Peyer's patch (tissue), 4 donors: Measurements from ENCODE around the gene TBX15.

Experiments used
- POLR2A ChIP-seq, 2 donors: fragments of 450-650 bp; IDR thresholded peaks; one replicate each; pipeline ENCODE4 v1.5.1; 2017; ENCODE audit warnings: antibody characterized with exemption in 2 of 2, mild to moderate bottlenecking in 2 of 2, moderate library complexity in 2 of 2
- TF ChIP-seq, protein P1 (sequence below), 6 experiments: fragments of 450-650 bp in 4 of 6; fragments of 200-600 bp in 2 of 6; sonication (generic) in 1 of 6; IDR thresholded peaks; one replicate each; pipeline ENCODE4 v1.5.1; 2017 to 2019; ENCODE audit warnings: antibody characterized with exemption in 6 of 6, mild to moderate bottlenecking in 3 of 6, moderate library complexity in 1 of 6

DNA sequence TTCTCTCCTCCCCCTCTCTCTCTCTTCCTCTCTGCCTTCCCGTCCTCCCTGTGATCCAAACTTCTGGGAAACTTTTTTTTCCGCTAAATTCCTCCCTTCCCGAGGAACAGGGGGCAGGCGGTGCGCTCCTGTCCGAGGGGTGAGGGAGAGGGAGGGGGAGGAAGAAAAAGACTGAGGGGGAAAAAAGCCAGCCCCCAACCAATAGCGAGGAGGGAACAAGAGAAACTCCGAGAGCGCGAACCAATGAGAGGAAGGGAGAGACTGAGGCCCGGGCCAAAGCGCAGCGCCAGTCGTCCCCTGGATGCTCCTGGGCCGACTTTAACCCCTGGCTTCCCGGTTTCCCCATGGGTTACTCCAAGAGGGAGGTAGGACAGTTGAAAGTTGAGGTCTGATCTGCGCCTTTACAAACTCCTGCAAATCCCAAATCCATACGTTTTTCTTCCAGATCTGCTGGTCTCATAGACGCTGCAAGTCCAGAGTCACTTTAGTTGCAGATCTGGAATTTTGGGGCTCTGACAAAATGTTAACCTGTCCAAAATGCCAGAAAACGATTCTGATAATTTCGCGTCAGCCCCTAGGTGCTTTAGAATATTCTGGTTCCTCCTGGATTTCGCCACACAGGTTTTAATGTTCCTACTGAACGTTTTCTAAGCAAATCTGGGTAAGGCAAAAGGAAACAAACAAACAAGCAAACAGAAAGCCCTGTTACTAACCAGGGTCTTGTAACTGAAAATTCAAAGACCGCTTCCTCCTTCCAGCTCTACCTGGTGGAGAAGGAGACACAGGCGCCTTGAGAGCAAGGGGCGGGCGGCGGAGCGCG lies at the start of gene TBX15:
- TF ChIP-seq, protein P1, sequence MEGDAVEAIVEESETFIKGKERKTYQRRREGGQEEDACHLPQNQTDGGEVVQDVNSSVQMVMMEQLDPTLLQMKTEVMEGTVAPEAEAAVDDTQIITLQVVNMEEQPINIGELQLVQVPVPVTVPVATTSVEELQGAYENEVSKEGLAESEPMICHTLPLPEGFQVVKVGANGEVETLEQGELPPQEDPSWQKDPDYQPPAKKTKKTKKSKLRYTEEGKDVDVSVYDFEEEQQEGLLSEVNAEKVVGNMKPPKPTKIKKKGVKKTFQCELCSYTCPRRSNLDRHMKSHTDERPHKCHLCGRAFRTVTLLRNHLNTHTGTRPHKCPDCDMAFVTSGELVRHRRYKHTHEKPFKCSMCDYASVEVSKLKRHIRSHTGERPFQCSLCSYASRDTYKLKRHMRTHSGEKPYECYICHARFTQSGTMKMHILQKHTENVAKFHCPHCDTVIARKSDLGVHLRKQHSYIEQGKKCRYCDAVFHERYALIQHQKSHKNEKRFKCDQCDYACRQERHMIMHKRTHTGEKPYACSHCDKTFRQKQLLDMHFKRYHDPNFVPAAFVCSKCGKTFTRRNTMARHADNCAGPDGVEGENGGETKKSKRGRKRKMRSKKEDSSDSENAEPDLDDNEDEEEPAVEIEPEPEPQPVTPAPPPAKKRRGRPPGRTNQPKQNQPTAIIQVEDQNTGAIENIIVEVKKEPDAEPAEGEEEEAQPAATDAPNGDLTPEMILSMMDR (IDR thresholded peaks at IDR 0.05): no peak
- no peak for TF ChIP-seq POLR2A (IDR thresholded peaks at IDR 0.05)
